ELR (cell line): ENCODE results near the gene PCDH9.
A peak's percentile ranks its signal among the peaks of the same experiment; 100 is the strongest.
"Not testable (repeated sequence)": the region's sequence is repeated elsewhere in the genome, so short reads cannot be mapped to it uniquely, and the experiment has no call there.

Experiments used
- DNase-seq: peaks from one replicate; pipeline ENCODE4 v3.0.0-alpha.2; 2015; ENCODE audit warnings: low read depth

Gene PCDH9

GRCh38 chr13:66837246-66837645 lies 392.9 kb downstream of the PCDH9 start:
- no peak for DNase-seq

GRCh38 chr13:66835040-66835628 lies 395.0 kb downstream of the PCDH9 start:
- DNase-seq, result no peak

- no peak for DNase-seq
Measured at GRCh38 chr13:66830940-66831716, 399.0 kb downstream of the PCDH9 start.

- DNase-seq, result no peak
Measured at GRCh38 chr13:66829803-66830202, 400.3 kb downstream of the PCDH9 start.

- DNase-seq, result peak; percentile 10
Measured at GRCh38 chr13:66826398-66826797, 403.7 kb downstream of the PCDH9 start.

- no peak for DNase-seq
Measured at GRCh38 chr13:66821551-66821950, 408.6 kb downstream of the PCDH9 start.

GRCh38 chr13:66811455-66811854 lies 418.7 kb downstream of the PCDH9 start:
- DNase-seq, result no peak

- DNase-seq, result no peak
Measured at GRCh38 chr13:66809485-66809884, 420.7 kb downstream of the PCDH9 start.

GRCh38 chr13:66807251-66807650 lies 422.9 kb downstream of the PCDH9 start:
- no peak for DNase-seq

GRCh38 chr13:66805657-66806056 lies 424.5 kb downstream of the PCDH9 start:
- DNase-seq, result peak; percentile 3

- DNase-seq, result peak; percentile 50
Measured at GRCh38 chr13:66803808-66804456, 426.2 kb downstream of the PCDH9 start.

- no peak for DNase-seq
Measured at GRCh38 chr13:66803013-66803807, 426.9 kb downstream of the PCDH9 start.

GRCh38 chr13:66795636-66796035 lies 434.5 kb downstream of the PCDH9 start:
- no peak for DNase-seq

GRCh38 chr13:66794340-66795031 lies 435.6 kb downstream of the PCDH9 start:
- no peak for DNase-seq

GRCh38 chr13:66790861-66791260 lies 439.3 kb downstream of the PCDH9 start:
- DNase-seq, result no peak

GRCh38 chr13:66781241-66781640 lies 448.9 kb downstream of the PCDH9 start:
- DNase-seq, result peak; percentile 3

- DNase-seq, result peak; percentile 62
Measured at GRCh38 chr13:66780814-66781213, 449.3 kb downstream of the PCDH9 start.

- no peak for DNase-seq
Measured at GRCh38 chr13:66778461-66778860, 451.7 kb downstream of the PCDH9 start.

- DNase-seq, result no peak
Measured at GRCh38 chr13:66775196-66775595, 454.9 kb downstream of the PCDH9 start.

GRCh38 chr13:66774046-66774445 lies 456.1 kb downstream of the PCDH9 start:
- DNase-seq, result no peak

GRCh38 chr13:66765559-66765958 lies 464.6 kb downstream of the PCDH9 start:
- DNase-seq, result no peak

- DNase-seq, result not testable (repeated sequence)
Measured at GRCh38 chr13:66760678-66761077, 469.5 kb downstream of the PCDH9 start.
